NCI-H774 (cell line): ENCODE measurements around the gene CST7.

Experiments
- DNase-seq: peaks from one replicate; lab custom pipeline; 2025; lab: John Stamatoyannopoulos, UW

Gene CST7

GRCh38 chr20:25005220-25005619 is 56.2 kb downstream of the CST7 start:
- no peak for DNase-seq

GRCh38 chr20:25005661-25006060 is 56.6 kb downstream of the CST7 start:
- no peak for DNase-seq

- no peak for DNase-seq
These were observed 57.5 kb downstream of the CST7 start for GRCh38 chr20:25006431-25007167.

GRCh38 chr20:25007491-25008305 is 58.6 kb downstream of the CST7 start:
- DNase-seq, result no peak

GRCh38 chr20:25008388-25009217 is 59.5 kb downstream of the CST7 start:
- no peak for DNase-seq
